Stimulated activated naive CD8-positive, alpha-beta T cell treated with anti-CD3 and anti-CD28 coated beads, Interleukin-15, amount 100 ng/mL, for 72 hours (primary cell): ENCODE results near the gene SYPL1.

Source experiments
- ATAC-seq: fragments of 150-1000 bp; cut with Tn5 transposase; 2 replicates; pipeline ENCODE4 v1.10.0; 2021; ENCODE audit warnings: mild to moderate bottlenecking, moderate library complexity
- DNase-seq, 2 donors: peaks; one replicate each; pipeline ENCODE4 v3.0.0; 2021 to 2022
- H3K27ac Mint-ChIP-seq, 2 donors: one replicate each; pipeline ENCODE4 v1.8.0; 2022; ENCODE audit warnings: mild to moderate bottlenecking in 2 of 2, mixed read lengths in 2 of 2, moderate library complexity in 2 of 2
- H3K27me3 Mint-ChIP-seq: one replicate; pipeline ENCODE4 v1.8.0; 2022; ENCODE audit warnings: mixed read lengths
- H3K4me1 Mint-ChIP-seq: one replicate; pipeline ENCODE4 v1.8.0; 2022; ENCODE audit warnings: mild to moderate bottlenecking, mixed read lengths
- H3K4me3 Mint-ChIP-seq, 2 donors: one replicate each; pipeline ENCODE4 v1.8.0; 2022; ENCODE audit warnings: mild to moderate bottlenecking in 2 of 2, mixed read lengths in 2 of 2, moderate library complexity in 1 of 2
- H3K9me3 Mint-ChIP-seq, 2 donors: one replicate each; pipeline ENCODE4 v1.8.0; 2022; ENCODE audit warnings: mixed read lengths in 2 of 2

Gene SYPL1

GRCh38 chr7:106083717-106084116 lies 28.4 kb downstream of the SYPL1 start:
- Mint-ChIP-seq H3K9me3 (no peaks in the 10 kb centered on the region), H3K27me3 (no peaks in the 10 kb centered on the region), H3K4me1 (peaks cover 50% of the 10 kb centered on the region), H3K27ac (no peak overlapping the region), H3K4me3 (no peak overlapping the region)
- no peak for DNase-seq
- no peak for ATAC-seq

GRCh38 chr7:106082087-106082854 lies 29.8 kb downstream of the SYPL1 start:
- Mint-ChIP-seq H3K9me3 (no peaks in the 10 kb centered on the region), H3K27ac (peak overlapping the region in 1 of 2 donors; percentile 7), H3K27me3 (no peaks in the 10 kb centered on the region), H3K4me1 (peaks cover 51% of the 10 kb centered on the region), H3K4me3 (no peak overlapping the region)
- DNase-seq (no peak), ATAC-seq (no peak)

GRCh38 chr7:106080300-106080987 lies 31.7 kb downstream of the SYPL1 start:
- Mint-ChIP-seq H3K9me3 (no peaks in the 10 kb centered on the region), H3K27me3 (no peaks in the 10 kb centered on the region), H3K27ac (no peak overlapping the region), H3K4me3 (no peak overlapping the region), H3K4me1 (peaks cover 54% of the 10 kb centered on the region)
- no peak for DNase-seq
- ATAC-seq, result no peak

- Mint-ChIP-seq H3K27me3 (no peaks in the 10 kb centered on the region), H3K9me3 (no peaks in the 10 kb centered on the region), H3K4me1 (peaks cover 67% of the 10 kb centered on the region), H3K27ac (no peak overlapping the region), H3K4me3 (no peak overlapping the region)
- ATAC-seq, result no peak
- DNase-seq, result no peak
Observed at GRCh38 chr7:106076537-106076936, 35.6 kb downstream of the SYPL1 start.

- H3K27me3 Mint-ChIP-seq, result no peaks in the 10 kb centered on the region
- no peak overlapping the region for H3K4me3 Mint-ChIP-seq
- no peaks in the 10 kb centered on the region for H3K9me3 Mint-ChIP-seq
- ATAC-seq (no peak), DNase-seq (no peak)
- no peak overlapping the region for H3K27ac Mint-ChIP-seq
- peaks cover 73% of the 10 kb centered on the region for H3K4me1 Mint-ChIP-seq
Observed at GRCh38 chr7:106075937-106076336, 36.2 kb downstream of the SYPL1 start.

GRCh38 chr7:106074257-106074656 lies 37.9 kb downstream of the SYPL1 start:
- ATAC-seq, result no peak
- H3K4me3 Mint-ChIP-seq, result no peak overlapping the region
- H3K27ac Mint-ChIP-seq, result no peak overlapping the region
- H3K27me3 Mint-ChIP-seq, result no peaks in the 10 kb centered on the region
- H3K9me3 Mint-ChIP-seq, result no peaks in the 10 kb centered on the region
- peaks cover 79% of the 10 kb centered on the region for H3K4me1 Mint-ChIP-seq
- no peak for DNase-seq

GRCh38 chr7:106073701-106074100 lies 38.4 kb downstream of the SYPL1 start:
- no peak overlapping the region for H3K27ac Mint-ChIP-seq
- no peak for ATAC-seq
- no peak for DNase-seq
- no peaks in the 10 kb centered on the region for H3K27me3 Mint-ChIP-seq
- H3K4me1 Mint-ChIP-seq, result peaks cover 75% of the 10 kb centered on the region
- no peak overlapping the region for H3K4me3 Mint-ChIP-seq
- no peaks in the 10 kb centered on the region for H3K9me3 Mint-ChIP-seq

- Mint-ChIP-seq H3K9me3 (no peaks in the 10 kb centered on the region), H3K27ac (no peak overlapping the region), H3K27me3 (no peaks in the 10 kb centered on the region), H3K4me3 (no peak overlapping the region), H3K4me1 (peaks cover 75% of the 10 kb centered on the region)
- ATAC-seq (no peak), DNase-seq (no peak)
Observed at GRCh38 chr7:106072715-106073091, 39.4 kb downstream of the SYPL1 start.

- Mint-ChIP-seq H3K4me1 (peaks cover 72% of the 10 kb centered on the region), H3K27ac (peak overlapping the region; percentile 92 to 97), H3K4me3 (peak overlapping the region; percentile 78 to 82), H3K27me3 (no peaks in the 10 kb centered on the region), H3K9me3 (no peaks in the 10 kb centered on the region)
- ATAC-seq, result peak; percentile 33
- no peak for DNase-seq
Observed at GRCh38 chr7:106071999-106072714, 40.0 kb downstream of the SYPL1 start.

- peak; percentile 56 to 72 for DNase-seq
- Mint-ChIP-seq H3K27me3 (no peaks in the 10 kb centered on the region), H3K4me1 (peaks cover 72% of the 10 kb centered on the region), H3K27ac (peak overlapping the region; percentile 92 to 97), H3K4me3 (peak overlapping the region; percentile 78 to 82), H3K9me3 (no peaks in the 10 kb centered on the region)
- peak; percentile 99 for ATAC-seq
Observed at GRCh38 chr7:106071356-106071998, 40.6 kb downstream of the SYPL1 start.

GRCh38 chr7:106070567-106071254 lies 41.4 kb downstream of the SYPL1 start:
- Mint-ChIP-seq H3K27ac (peak overlapping the region; percentile 92 to 97), H3K4me3 (peak overlapping the region; percentile 78 to 82), H3K9me3 (no peaks in the 10 kb centered on the region), H3K4me1 (peaks cover 66% of the 10 kb centered on the region), H3K27me3 (no peaks in the 10 kb centered on the region)
- no peak for ATAC-seq
- DNase-seq, result no peak

- H3K27me3 Mint-ChIP-seq, result no peaks in the 10 kb centered on the region
- no peak overlapping the region for H3K27ac Mint-ChIP-seq
- H3K4me3 Mint-ChIP-seq, result no peak overlapping the region
- ATAC-seq (no peak), DNase-seq (no peak)
- no peaks in the 10 kb centered on the region for H3K9me3 Mint-ChIP-seq
- peaks cover 66% of the 10 kb centered on the region for H3K4me1 Mint-ChIP-seq
Observed at GRCh38 chr7:106070201-106070551, 41.9 kb downstream of the SYPL1 start.

GRCh38 chr7:106069471-106070200 lies 42.5 kb downstream of the SYPL1 start:
- Mint-ChIP-seq H3K27me3 (no peaks in the 10 kb centered on the region), H3K9me3 (no peaks in the 10 kb centered on the region), H3K4me3 (no peak overlapping the region), H3K4me1 (peaks cover 64% of the 10 kb centered on the region), H3K27ac (no peak overlapping the region)
- ATAC-seq (no peak), DNase-seq (no peak)

- peaks cover 62% of the 10 kb centered on the region for H3K4me1 Mint-ChIP-seq
- H3K27ac Mint-ChIP-seq, result peak overlapping the region in 1 of 2 donors; percentile 6
- DNase-seq, result no peak
- H3K4me3 Mint-ChIP-seq, result no peak overlapping the region
- no peaks in the 10 kb centered on the region for H3K9me3 Mint-ChIP-seq
- H3K27me3 Mint-ChIP-seq, result no peaks in the 10 kb centered on the region
- no peak for ATAC-seq
Observed at GRCh38 chr7:106068986-106069385, 43.1 kb downstream of the SYPL1 start.
